Mesodermal cell (in vitro differentiated cells): ENCODE data around the gene FAM90A1. TPM values are rescaled to one million over a fixed set of nuclear protein-coding genes. Genes with fewer than 3 reads are reported as not detected.
"Not testable (repeated sequence)": the region's sequence is repeated elsewhere in the genome, so short reads cannot be mapped to it uniquely, and the experiment has no call there.

Experiments used
- H3K27ac ChIP-seq: 2 replicates; pipeline ENCODE4 v1.7.0; 2013; ENCODE audit warnings: mild to moderate bottlenecking, low read depth, low read length, moderate library complexity; ENCODE audit not compliant: severe bottlenecking
- H3K36me3 ChIP-seq: 2 replicates; pipeline ENCODE4 v1.7.1; 2013; ENCODE audit warnings: mild to moderate bottlenecking, low read length, moderate library complexity; ENCODE audit not compliant: control insufficient read depth, insufficient read depth
- H3K4me1 ChIP-seq: one replicate; pipeline ENCODE4 v1.7.1; 2013; ENCODE audit warnings: mild to moderate bottlenecking, low read length; ENCODE audit not compliant: insufficient read depth, control insufficient read depth, poor library complexity, severe bottlenecking
- H3K4me3 ChIP-seq: 2 replicates; pipeline ENCODE4 v1.7.0; 2013; ENCODE audit warnings: low read length, control low read depth, mild to moderate bottlenecking; ENCODE audit not compliant: insufficient read depth, poor library complexity, severe bottlenecking; ENCODE audit errors: extremely low read depth
- H3K9me3 ChIP-seq: 2 replicates; pipeline ENCODE4 v1.7.1; 2013; ENCODE audit warnings: mild to moderate bottlenecking, low read length, moderate library complexity; ENCODE audit not compliant: control insufficient read depth
- WGBS, 2 experiments: methylation state at CpG; one replicate each; pipeline ENCODE4 v1.1.5; 2013; ENCODE audit warnings: missing lambda C conversion rate in 2 of 2; ENCODE audit not compliant: insufficient coverage in 2 of 2; 5-methylcytosine and 5-hydroxymethylcytosine counted together
- polyA plus RNA-seq, 2 experiments: library from polyadenylated mRNA; stranded (reverse); fragments of 50-300 nt; gene quantifications; one replicate each; pipeline ENCODE4 v1.2.3, GENCODE V29; 2013

Gene FAM90A1, protein sequence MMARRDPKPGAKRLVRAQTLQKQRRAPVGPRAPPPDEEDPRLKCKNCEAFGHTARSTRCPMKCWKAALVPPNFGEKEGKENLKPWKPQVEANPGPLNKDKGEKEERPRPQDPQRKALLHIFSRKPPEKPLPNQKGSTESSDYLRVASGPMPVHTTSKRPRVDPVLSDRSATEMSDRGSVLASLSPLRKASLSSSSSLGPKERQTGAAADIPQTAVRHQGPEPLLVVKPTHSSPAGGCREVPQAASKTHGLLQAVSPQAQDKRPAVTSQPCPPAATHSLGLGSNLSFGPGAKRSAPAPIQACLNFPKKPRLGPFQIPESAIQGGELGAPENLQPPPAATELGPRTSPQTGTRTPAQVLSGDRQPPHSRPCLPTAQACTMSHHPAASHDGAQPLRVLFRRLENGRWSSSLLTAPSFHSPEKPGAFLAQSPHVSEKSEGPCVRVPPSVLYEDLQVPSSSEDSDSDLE
- polyA plus RNA-seq (2013, experiment 1 of 2) = not detected
- polyA plus RNA-seq (2013, experiment 2 of 2) = not detected

GRCh38 chr12:8226992-8227731 lies at the start of gene FAM90A1:
FAM90A1 (minus strand) TSS chr12:8227618; CDS start chr12:8224832, 2,786 bp downstream.
- not testable (repeated sequence) for H3K36me3 ChIP-seq, H3K4me3 ChIP-seq, H3K27ac ChIP-seq, H3K9me3 ChIP-seq, H3K4me1 ChIP-seq
- 91 to 93% methylated on average over 16 to 18 of the region's 22 CpGs for WGBS, 2 experiments

- H3K4me3 ChIP-seq, H3K36me3 ChIP-seq, H3K4me1 ChIP-seq, H3K27ac ChIP-seq, H3K9me3 ChIP-seq: not testable (repeated sequence)
- WGBS, 2 experiments = no CpG with 5 or more reads among the region's 2 CpGs
These were observed 49.0 kb upstream of the FAM90A1 start for GRCh38 chr12:8276397-8276796.

GRCh38 chr12:8266706-8267105 lies 39.3 kb upstream of the FAM90A1 start:
- H3K36me3 ChIP-seq, H3K27ac ChIP-seq, H3K9me3 ChIP-seq, H3K4me3 ChIP-seq, H3K4me1 ChIP-seq: not testable (repeated sequence)
- WGBS, 2 experiments = 86 to 93% methylated on average over 4 of the region's 4 CpGs

DNA sequence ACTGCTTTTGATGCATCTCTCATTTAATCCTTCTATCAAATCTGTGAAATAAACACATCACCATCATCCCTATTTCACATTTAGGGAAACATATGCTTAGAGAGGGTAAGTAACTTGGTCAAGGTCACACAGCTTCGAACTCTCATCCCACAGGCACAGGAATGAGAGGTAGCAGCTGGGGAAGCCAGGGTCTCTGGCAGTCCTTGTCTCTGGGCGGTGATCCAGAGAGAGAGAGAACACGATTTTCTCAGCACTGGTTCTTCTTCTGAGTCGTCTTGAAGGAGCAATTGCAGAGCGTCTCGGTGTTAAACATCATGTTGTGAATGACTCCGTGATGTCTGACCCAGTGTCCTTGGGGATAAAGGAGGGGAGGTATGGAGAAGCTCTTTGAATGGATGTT lies 36.8 kb upstream of the FAM90A1 start:
- WGBS, 2 experiments = 89 to 100% methylated on average over 4 to 7 of the region's 7 CpGs
- H3K27ac ChIP-seq, H3K4me3 ChIP-seq, H3K36me3 ChIP-seq, H3K9me3 ChIP-seq, H3K4me1 ChIP-seq: not testable (repeated sequence)

DNA sequence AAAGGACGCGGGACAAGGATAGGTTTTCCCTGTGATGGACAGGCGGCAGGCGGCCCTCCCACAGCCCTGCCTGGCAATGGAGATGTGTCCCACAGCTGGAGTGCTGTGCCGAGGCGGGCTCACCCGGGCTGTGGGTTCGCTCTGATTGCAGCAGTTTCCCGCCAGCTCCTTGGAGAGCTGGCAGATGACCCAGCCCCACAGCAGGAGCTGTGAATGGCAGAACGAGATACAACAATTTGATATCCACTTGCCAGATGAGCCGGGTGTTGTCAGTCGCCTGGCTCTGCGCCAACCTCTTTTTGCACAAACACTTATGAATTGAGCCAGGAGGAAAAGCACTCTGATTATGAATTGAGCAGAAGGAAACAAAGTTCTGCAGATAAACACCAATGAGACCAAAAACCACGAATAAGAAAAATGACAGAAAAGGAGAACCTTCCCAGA lies 33.7 kb upstream of the FAM90A1 start:
- not testable (repeated sequence) for H3K4me1 ChIP-seq, H3K9me3 ChIP-seq, H3K4me3 ChIP-seq, H3K27ac ChIP-seq, H3K36me3 ChIP-seq
- 80 to 96% methylated on average over 4 to 5 of the region's 14 CpGs for WGBS, 2 experiments

DNA sequence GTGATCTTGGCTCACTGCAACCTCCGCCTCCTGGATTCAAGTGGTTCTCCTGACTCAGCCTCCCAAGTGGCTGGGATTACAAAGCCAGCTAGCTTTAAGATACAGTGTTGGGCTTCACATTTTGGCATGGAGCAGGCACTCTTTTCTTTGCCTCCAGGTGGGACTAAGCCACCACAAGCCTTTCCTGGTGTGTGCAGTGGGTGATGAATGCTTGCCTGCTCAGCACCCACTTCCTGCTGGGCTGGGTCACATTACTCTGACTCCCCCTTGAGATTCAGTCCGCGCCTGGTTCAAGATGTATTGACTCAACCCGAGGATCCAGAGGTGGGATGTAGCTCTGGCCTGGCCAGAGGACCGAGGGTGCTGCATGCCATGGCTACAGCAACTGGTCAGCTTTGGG lies 28.9 kb upstream of the FAM90A1 start:
- H3K4me1 ChIP-seq, H3K27ac ChIP-seq, H3K36me3 ChIP-seq, H3K9me3 ChIP-seq, H3K4me3 ChIP-seq: not testable (repeated sequence)
- 70 to 84% methylated on average over 4 to 5 of the region's 5 CpGs for WGBS, 2 experiments

GRCh38 chr12:8254705-8255104 lies 27.3 kb upstream of the FAM90A1 start:
- not testable (repeated sequence) for H3K4me3 ChIP-seq, H3K27ac ChIP-seq, H3K36me3 ChIP-seq, H3K9me3 ChIP-seq, H3K4me1 ChIP-seq
- WGBS, 2 experiments = 93 to 99% methylated on average over 6 to 7 of the region's 9 CpGs

DNA sequence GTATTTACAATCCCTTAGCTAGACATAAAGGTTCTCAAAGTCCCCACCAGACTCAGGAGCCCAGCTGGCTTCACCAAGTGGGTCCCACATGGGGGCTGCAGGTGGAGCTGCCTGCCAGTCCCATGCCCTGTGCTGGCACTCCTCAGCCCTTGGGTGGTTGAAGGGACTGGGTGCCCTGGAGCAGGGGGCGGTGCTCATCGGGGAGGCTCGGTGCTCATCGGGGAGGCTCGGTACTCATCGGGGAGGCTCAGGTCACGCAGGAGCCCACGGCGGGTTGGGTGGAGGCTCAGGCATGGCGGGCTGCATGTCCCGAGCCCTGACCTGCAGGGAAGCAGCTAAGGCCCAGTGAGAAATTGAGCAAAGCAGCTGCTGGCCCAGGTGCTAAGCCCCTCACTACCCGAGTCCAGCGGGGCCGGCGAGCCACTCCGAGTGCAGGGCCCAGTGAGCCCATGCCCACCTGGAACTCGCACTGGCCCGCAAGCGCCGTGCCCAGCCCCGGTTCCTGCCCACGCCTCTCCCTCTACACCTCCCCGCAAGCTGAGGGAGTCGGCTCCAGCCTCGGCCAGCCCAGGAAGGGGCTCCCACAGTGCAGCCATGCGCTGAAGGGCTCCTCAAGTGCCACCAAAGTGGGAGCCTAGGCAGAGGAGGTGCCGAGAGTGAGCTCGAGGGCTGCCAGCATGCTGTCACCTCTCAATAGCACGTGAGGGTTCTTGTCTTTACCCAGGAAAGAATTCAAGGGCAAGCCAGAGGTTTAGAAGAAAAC lies 24.8 kb upstream of the FAM90A1 start:
- not testable (repeated sequence) for H3K27ac ChIP-seq, H3K4me1 ChIP-seq, H3K4me3 ChIP-seq, H3K36me3 ChIP-seq, H3K9me3 ChIP-seq
- 86 to 88% methylated on average over 18 to 27 of the region's 29 CpGs for WGBS, 2 experiments

DNA sequence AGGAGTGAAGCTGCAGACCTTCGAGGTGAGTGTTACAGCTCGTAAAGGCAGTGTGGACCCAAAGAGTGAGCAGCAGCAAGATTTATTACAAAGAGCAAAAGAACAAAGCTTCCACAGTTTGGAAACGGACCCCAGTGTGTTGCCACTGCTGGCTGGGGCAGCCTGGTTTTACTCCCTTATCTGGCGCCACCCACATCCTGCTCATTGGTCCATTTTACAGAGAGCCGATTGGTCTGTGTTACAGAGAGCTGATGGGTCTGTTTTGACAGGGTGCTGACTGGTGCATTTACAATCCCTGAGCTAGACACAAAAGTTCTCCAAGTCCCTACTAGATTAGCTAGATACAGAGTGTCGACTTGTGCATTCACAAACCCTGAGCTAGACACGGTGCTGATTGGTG lies 24.2 kb upstream of the FAM90A1 start:
- WGBS, 2 experiments = 94 to 100% methylated on average over 3 of the region's 7 CpGs
- H3K9me3 ChIP-seq, H3K4me1 ChIP-seq, H3K4me3 ChIP-seq, H3K27ac ChIP-seq, H3K36me3 ChIP-seq: not testable (repeated sequence)

GRCh38 chr12:8246941-8247535 lies 19.6 kb upstream of the FAM90A1 start:
- no CpG with 5 or more reads among the region's 4 CpGs for WGBS, 2 experiments
- not testable (repeated sequence) for H3K4me3 ChIP-seq, H3K36me3 ChIP-seq, H3K27ac ChIP-seq, H3K9me3 ChIP-seq, H3K4me1 ChIP-seq
